GM18526 (cell line): ENCODE measurements around the gene ZNF783.

Source experiments
- POLR2A ChIP-seq: IDR thresholded peaks from 3 replicates; pipeline ENCODE4 v1.6.1; 2011; ENCODE audit not compliant: insufficient read length; ENCODE audit errors: extremely low read depth

The ZNF783 gene

DNA sequence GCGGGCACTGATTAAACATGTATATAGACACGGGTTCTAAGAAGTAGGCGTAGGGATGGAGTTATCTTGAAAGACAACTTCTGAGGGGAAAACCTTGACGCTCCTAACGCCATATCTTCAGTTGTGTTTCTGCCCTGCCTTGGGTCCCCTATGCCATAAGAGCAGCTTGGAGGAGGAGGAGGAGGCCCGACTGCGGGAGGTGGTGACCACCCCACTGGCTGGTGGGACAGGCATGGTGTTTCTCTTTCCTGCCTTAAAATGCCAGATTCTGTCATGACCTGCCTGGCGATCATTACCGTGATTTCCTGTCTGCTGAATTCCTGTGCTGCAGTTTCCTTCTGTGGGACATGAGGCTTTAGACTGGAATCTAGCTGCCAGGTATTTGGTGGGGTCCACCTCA, 15.9 kb downstream of the ZNF783 start:
- no peak for TF ChIP-seq POLR2A

GRCh38 chr7:149278396-149278795, 16.4 kb downstream of the ZNF783 start:
- TF ChIP-seq POLR2A: no peak

GRCh38 chr7:149279111-149279743, 17.2 kb downstream of the ZNF783 start:
- no peak for TF ChIP-seq POLR2A

GRCh38 chr7:149280151-149280550, 18.2 kb downstream of the ZNF783 start:
- no peak for TF ChIP-seq POLR2A

- TF ChIP-seq POLR2A: no peak
Measured at GRCh38 chr7:149280661-149281507, 18.9 kb downstream of the ZNF783 start.

GRCh38 chr7:149281508-149282330, 19.7 kb downstream of the ZNF783 start:
- no peak for TF ChIP-seq POLR2A

DNA sequence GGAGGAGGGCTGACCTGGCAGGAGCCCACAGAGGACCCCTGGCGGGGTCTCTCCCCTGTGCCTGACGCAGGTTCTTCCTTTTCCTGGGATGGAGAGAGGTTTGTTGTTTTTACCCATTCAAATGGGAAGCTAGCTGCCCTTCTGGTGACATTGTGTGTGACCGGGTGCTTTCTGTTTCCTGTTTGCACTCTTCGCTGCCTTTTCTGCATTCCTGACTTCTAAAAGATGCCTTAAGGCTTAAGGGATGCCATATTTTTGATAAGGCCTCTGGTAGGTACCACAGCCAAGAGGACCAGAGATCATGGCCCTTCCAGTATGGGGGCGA, 20.3 kb downstream of the ZNF783 start:
- TF ChIP-seq POLR2A: no peak

GRCh38 chr7:149283321-149283720, 21.3 kb downstream of the ZNF783 start:
- TF ChIP-seq POLR2A: no peak

- TF ChIP-seq POLR2A: no peak
Measured at GRCh38 chr7:149284343-149284742, 22.3 kb downstream of the ZNF783 start.

DNA sequence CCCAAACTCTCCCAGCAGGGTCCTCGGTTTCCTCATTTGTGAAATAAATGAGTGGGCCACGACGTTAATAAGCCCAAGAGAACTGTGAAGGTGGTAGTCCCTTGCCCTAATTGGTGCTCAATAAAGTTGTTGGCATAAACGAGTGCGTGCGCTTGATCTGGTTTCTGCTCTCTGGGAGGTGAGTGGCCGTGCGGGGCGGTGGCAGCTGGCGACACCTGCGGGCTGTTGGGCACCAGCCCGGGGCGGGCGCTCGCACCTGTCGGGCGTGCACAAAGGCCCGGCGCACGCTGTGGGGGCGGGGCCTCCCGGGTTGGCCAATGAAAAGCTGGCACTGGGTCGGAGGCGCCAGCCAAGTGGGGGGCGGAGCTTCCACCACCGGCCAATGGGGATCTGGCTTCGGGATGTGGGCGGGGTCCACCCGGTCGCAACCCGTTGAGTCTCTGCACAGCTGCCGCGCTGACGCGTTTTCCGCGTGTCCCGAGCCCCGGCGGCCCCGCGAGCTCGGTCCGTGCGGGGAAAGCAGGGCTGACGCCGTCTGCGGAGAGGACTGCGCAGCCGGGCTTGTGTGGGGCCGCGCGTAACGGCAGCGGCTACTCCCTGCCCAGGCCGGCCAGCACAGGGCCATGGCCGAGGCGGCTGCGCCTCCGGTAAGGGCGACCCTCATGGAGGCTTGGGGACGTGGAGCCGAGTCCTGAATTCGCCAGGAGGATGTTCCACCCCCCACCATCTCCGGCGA, 23.0 kb downstream of the ZNF783 start:
- TF ChIP-seq POLR2A: peak; percentile 46

- no peak for TF ChIP-seq POLR2A
Measured at GRCh38 chr7:149285603-149286002, 23.6 kb downstream of the ZNF783 start.

- TF ChIP-seq POLR2A: no peak
Measured at GRCh38 chr7:149286811-149287400, 24.9 kb downstream of the ZNF783 start.

GRCh38 chr7:149287622-149288021, 25.6 kb downstream of the ZNF783 start:
- no peak for TF ChIP-seq POLR2A

- TF ChIP-seq POLR2A: no peak
Measured at GRCh38 chr7:149289262-149289661, 27.3 kb downstream of the ZNF783 start.

GRCh38 chr7:149289856-149290255, 27.9 kb downstream of the ZNF783 start:
- no peak for TF ChIP-seq POLR2A
